ENCODE measurements around the gene SCAF8.

GRCh38 chr6:154773610-154774089 lies 40.4 kb downstream of the SCAF8 start:
- no peak for TF ChIP-seq EZH2 (IDR thresholded peaks at IDR 0.05; ENCODE audit: borderline replicate concordance, insufficient read depth, low read depth, low read length, poor library complexity, severe bottlenecking)
- TF ChIP-seq, protein P1, sequence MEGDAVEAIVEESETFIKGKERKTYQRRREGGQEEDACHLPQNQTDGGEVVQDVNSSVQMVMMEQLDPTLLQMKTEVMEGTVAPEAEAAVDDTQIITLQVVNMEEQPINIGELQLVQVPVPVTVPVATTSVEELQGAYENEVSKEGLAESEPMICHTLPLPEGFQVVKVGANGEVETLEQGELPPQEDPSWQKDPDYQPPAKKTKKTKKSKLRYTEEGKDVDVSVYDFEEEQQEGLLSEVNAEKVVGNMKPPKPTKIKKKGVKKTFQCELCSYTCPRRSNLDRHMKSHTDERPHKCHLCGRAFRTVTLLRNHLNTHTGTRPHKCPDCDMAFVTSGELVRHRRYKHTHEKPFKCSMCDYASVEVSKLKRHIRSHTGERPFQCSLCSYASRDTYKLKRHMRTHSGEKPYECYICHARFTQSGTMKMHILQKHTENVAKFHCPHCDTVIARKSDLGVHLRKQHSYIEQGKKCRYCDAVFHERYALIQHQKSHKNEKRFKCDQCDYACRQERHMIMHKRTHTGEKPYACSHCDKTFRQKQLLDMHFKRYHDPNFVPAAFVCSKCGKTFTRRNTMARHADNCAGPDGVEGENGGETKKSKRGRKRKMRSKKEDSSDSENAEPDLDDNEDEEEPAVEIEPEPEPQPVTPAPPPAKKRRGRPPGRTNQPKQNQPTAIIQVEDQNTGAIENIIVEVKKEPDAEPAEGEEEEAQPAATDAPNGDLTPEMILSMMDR (IDR thresholded peaks at IDR 0.05), result no peak
